ENCODE data around the gene KAT2B. TPM values are rescaled to one million over a fixed set of nuclear protein-coding genes. Genes with fewer than 3 reads are reported as not detected.

Gene KAT2B
- total and polyA plus RNA-seq, 2 of the 8 experiments (the other 6 are each of a cell fraction or from before 2014, with no cell fraction given): 0.24 to 0.91 TPM

DNA sequence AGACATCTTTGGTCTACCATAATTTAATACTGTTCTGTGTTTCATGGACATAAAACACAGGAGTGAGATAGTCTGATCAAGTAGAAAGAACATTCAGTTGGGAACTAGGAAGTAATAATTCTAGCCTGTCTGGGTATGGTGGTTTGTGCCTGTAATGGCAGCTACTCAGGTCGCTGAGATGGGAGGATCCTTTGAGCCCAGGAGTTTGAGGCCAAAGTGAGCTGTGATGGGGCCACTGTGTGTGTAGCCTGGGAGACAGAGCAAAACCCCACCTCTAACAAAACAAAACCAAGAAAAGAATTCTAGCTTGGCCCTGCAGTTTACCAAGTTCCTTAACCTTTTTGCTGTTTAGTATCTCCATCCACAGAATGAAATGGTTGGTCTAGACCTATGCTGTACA is 36.8 kb downstream of the KAT2B start:
- Histone ChIP-seq H3K79me1 (ENCODE audit: low read depth, low read length) (no peaks in the 10 kb centered on the region), H3K27me3 (replicated peaks in 1 of 4; ENCODE audit: control insufficient read depth in 3 of 4, extremely low read depth in 1 of 4, insufficient read depth in 3 of 4, low read length in 3 of 4) (no peaks in the 10 kb centered on the region), H2BK20ac (ENCODE audit: low read length) (no peak overlapping the region), H3K9ac (replicated peaks in 1 of 4; ENCODE audit: extremely low read depth in 1 of 4, low read depth in 3 of 4, low read length in 3 of 4) (no peak overlapping the region), H4K20me1 (replicated peaks in 1 of 2; ENCODE audit: control insufficient read depth in 1 of 2, insufficient read depth in 2 of 2, low read length in 2 of 2) (no peaks in the 10 kb centered on the region), H3K4me3 (ENCODE audit: extremely low read depth in 1 of 4, insufficient read depth in 2 of 4, low read depth in 3 of 4, low read length in 4 of 4) (no peak overlapping the region), H4K91ac (replicated peaks; ENCODE audit: insufficient read length, low read length) (no peak overlapping the region), H2AK5ac (ENCODE audit: low read depth, low read length) (no peak overlapping the region), H2BK5ac (ENCODE audit: low read depth, low read length) (no peak overlapping the region), H2BK15ac (ENCODE audit: low read length) (no peak overlapping the region), H3K79me2 (ENCODE audit: control insufficient read depth in 1 of 2, insufficient read depth in 2 of 2, low read length in 2 of 2) (no peaks in the 10 kb centered on the region), H3K4me1 (replicated peaks in 1 of 4; ENCODE audit: control insufficient read depth in 3 of 4, insufficient read depth in 4 of 4, low read length in 3 of 4) (peaks cover 0 to 6% (median 4%) of the 10 kb centered on the region in 4 experiments; a peak in 3 of 7 replicates), H2BK120ac (replicated peaks; ENCODE audit: low read depth, low read length) (no peak overlapping the region), H3K4ac (replicated peaks; ENCODE audit: insufficient read length, low read depth, low read length) (no peak overlapping the region), H3K14ac (ENCODE audit: insufficient read length) (no peak overlapping the region), H3K9me3 (ENCODE audit: insufficient read depth in 2 of 2, low read depth in 1 of 2, low read length in 1 of 2) (no peaks in the 10 kb centered on the region), H3K4me2 (ENCODE audit: insufficient read depth in 1 of 2, low read depth in 2 of 2, low read length in 2 of 2) (no peak overlapping the region), H3K56ac (replicated peaks; ENCODE audit: insufficient read length, low read depth, low read length) (no peak overlapping the region), H3K18ac (ENCODE audit: extremely low read depth, low read length) (no peak overlapping the region), H4K8ac (ENCODE audit: extremely low read depth, insufficient read depth, low read length) (no peak overlapping the region), H2AFZ (ENCODE audit: low read length) (no peak overlapping the region), H3K23me2 (ENCODE audit: low read depth, low read length) (no peaks in the 10 kb centered on the region), H2BK12ac (ENCODE audit: low read depth, low read length) (no peak overlapping the region), H3K23ac (ENCODE audit: insufficient read length) (no peak overlapping the region), H3K36me3 (ENCODE audit: control insufficient read depth in 2 of 4, insufficient read depth in 4 of 4, low read length in 3 of 4) (no peaks in the 10 kb centered on the region), H4K5ac (ENCODE audit: insufficient read length, low read depth, low read length) (no peak overlapping the region), H3K27ac (ENCODE audit: low read depth, low read length) (no peak overlapping the region)
- ChIA-PET CTCF (ENCODE audit: partially characterized antibody) (no interaction called here), POLR2A (ENCODE audit: partially characterized antibody) (no interaction called here)
- FAIRE-seq: no peak
- no peak for DNase-seq (ENCODE audit: low read depth in 1 of 2, low spot score in 2 of 2)
- 93% methylated on average over 1 of the region's 1 CpG; no CpG with 5 or more reads in 1 of the 2 experiments for WGBS, 2 experiments (ENCODE audit: extremely low coverage in 1 of 2, insufficient coverage in 1 of 2, insufficient read length in 1 of 2, insufficient replicate concordance in 2 of 2, low coverage in 1 of 2, low lambda C conversion rate in 2 of 2, missing lambda C conversion rate in 1 of 2)
- TF ChIP-seq FOSL1 (IDR thresholded peaks at IDR 0.05; ENCODE audit: insufficient read depth, low read depth, low read length): no peak
- no peak for TF ChIP-seq POLR2AphosphoS5 (IDR thresholded peaks at IDR 0.05; ENCODE audit: low read depth, low read length)
- no peak for TF ChIP-seq SIRT6 (IDR thresholded peaks at IDR 0.05; ENCODE audit: low read length)
- TF ChIP-seq, protein P1, sequence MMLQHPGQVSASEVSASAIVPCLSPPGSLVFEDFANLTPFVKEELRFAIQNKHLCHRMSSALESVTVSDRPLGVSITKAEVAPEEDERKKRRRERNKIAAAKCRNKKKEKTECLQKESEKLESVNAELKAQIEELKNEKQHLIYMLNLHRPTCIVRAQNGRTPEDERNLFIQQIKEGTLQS (IDR thresholded peaks at IDR 0.05; ENCODE audit: insufficient read depth, low read depth, low read length): no peak
- no peak for TF ChIP-seq CTBP2 (IDR thresholded peaks at IDR 0.05; ENCODE audit: borderline replicate concordance, insufficient read depth, insufficient read length, low read length)
- no peak for TF ChIP-seq NRF1 (IDR thresholded peaks at IDR 0.05; ENCODE audit: low read depth, low read length)
- no peak for TF ChIP-seq SUZ12 (IDR thresholded peaks at IDR 0.05; ENCODE audit: low read length)
- TF ChIP-seq CBX5 (IDR thresholded peaks at IDR 0.05; ENCODE audit: low read depth, low read length): no peak
- no peak for TF ChIP-seq YY1 (IDR thresholded peaks at IDR 0.05; ENCODE audit: low read depth, low read length)
- TF ChIP-seq SIX5 (IDR thresholded peaks at IDR 0.05; ENCODE audit: low read depth, low read length): no peak
- TF ChIP-seq TCF12 (IDR thresholded peaks at IDR 0.05; ENCODE audit: low read depth, low read length): no peak
- TF ChIP-seq, protein P2, sequence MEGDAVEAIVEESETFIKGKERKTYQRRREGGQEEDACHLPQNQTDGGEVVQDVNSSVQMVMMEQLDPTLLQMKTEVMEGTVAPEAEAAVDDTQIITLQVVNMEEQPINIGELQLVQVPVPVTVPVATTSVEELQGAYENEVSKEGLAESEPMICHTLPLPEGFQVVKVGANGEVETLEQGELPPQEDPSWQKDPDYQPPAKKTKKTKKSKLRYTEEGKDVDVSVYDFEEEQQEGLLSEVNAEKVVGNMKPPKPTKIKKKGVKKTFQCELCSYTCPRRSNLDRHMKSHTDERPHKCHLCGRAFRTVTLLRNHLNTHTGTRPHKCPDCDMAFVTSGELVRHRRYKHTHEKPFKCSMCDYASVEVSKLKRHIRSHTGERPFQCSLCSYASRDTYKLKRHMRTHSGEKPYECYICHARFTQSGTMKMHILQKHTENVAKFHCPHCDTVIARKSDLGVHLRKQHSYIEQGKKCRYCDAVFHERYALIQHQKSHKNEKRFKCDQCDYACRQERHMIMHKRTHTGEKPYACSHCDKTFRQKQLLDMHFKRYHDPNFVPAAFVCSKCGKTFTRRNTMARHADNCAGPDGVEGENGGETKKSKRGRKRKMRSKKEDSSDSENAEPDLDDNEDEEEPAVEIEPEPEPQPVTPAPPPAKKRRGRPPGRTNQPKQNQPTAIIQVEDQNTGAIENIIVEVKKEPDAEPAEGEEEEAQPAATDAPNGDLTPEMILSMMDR (IDR thresholded peaks at IDR 0.05; ENCODE audit: control extremely low read depth in 1 of 3, insufficient read depth in 1 of 3, low read depth in 1 of 3, low read length in 3 of 3): no peak
- no peak for TF ChIP-seq CEBPB (IDR thresholded peaks at IDR 0.05; ENCODE audit: low read depth, low read length)
